Gastrocnemius medialis (tissue), 4 donors: ENCODE data around the gene ARAP3.

Experiments used
- POLR2A ChIP-seq, 2 donors: fragments of 450-650 bp; IDR thresholded peaks; one replicate each; pipeline ENCODE4 v1.6.1; 2017; ENCODE audit warnings: antibody characterized with exemption in 2 of 2, mild to moderate bottlenecking in 2 of 2, moderate library complexity in 2 of 2
- TF ChIP-seq, protein P1 (sequence below), 5 experiments: fragments of 450-650 bp in 3 of 5; fragments of 200-600 bp in 2 of 5; sonication (generic) in 2 of 5; IDR thresholded peaks in 4 of 5; conservative IDR thresholded peaks in 1 of 5; 1 replicate in 4 of 5; 2 replicates in 1 of 5; pipeline ENCODE4 v1.5.1; 2016 to 2019; ENCODE audit warnings: antibody characterized with exemption in 5 of 5, mild to moderate bottlenecking in 3 of 5, moderate library complexity in 3 of 5

DNA sequence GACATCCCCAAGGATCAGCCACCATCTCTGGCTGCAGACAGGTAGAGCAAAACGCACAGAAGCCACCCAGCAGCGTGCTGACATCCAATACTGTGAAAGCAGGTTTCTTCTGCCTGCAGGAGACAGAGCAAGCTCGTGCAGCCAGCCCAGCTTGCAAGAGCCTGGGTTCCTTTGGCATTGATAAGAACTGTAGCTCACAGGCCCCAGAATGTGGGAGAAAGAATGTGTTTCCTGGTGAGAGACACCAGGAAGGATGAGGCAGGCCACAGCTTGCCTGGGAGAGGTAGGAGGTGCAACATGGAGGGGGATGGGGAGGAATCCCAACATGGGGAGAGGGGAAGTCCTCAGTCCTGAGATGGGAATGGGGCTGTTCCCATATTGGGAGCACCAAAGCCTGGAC, 34.0 kb upstream of the ARAP3 start:
- TF ChIP-seq, protein P1, sequence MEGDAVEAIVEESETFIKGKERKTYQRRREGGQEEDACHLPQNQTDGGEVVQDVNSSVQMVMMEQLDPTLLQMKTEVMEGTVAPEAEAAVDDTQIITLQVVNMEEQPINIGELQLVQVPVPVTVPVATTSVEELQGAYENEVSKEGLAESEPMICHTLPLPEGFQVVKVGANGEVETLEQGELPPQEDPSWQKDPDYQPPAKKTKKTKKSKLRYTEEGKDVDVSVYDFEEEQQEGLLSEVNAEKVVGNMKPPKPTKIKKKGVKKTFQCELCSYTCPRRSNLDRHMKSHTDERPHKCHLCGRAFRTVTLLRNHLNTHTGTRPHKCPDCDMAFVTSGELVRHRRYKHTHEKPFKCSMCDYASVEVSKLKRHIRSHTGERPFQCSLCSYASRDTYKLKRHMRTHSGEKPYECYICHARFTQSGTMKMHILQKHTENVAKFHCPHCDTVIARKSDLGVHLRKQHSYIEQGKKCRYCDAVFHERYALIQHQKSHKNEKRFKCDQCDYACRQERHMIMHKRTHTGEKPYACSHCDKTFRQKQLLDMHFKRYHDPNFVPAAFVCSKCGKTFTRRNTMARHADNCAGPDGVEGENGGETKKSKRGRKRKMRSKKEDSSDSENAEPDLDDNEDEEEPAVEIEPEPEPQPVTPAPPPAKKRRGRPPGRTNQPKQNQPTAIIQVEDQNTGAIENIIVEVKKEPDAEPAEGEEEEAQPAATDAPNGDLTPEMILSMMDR (IDR thresholded peaks at IDR 0.05 in 4 of 5, conservative IDR thresholded peaks at IDR 0.05 in 1 of 5), result no peak
- TF ChIP-seq POLR2A (IDR thresholded peaks at IDR 0.05), result no peak
